SK-N-MC (cell line): Measurements from ENCODE around the gene EID2.

Experiments
- DNase-seq: peaks from one replicate; pipeline ENCODE4 v3.0.0-alpha.2; 2011; ENCODE audit warnings: low read depth, low spot score
- H3K27ac ChIP-seq: fragments of 200-600 bp; sonication (generic); 2 replicates; pipeline ENCODE4 v1.5.1; 2016; ENCODE audit warnings: mixed run types
- H3K36me3 ChIP-seq: fragments of 200-600 bp; sonication (generic); 2 replicates; pipeline ENCODE4 v1.6.1; 2017; ENCODE audit warnings: antibody characterized with exemption, low read length, mixed read lengths; ENCODE audit not compliant: insufficient read depth
- H3K4me3 ChIP-seq: fragments of 200-600 bp; sonication (generic); 2 replicates; pipeline ENCODE4 v1.5.1; 2016
- H3K9ac ChIP-seq: fragments of 200-600 bp; sonication (generic); 2 replicates; pipeline ENCODE4 v1.8.0; 2017; ENCODE audit warnings: mixed run types, mixed read lengths; ENCODE audit not compliant: insufficient read length
- H3K9me3 ChIP-seq: fragments of 200-600 bp; sonication (generic); 2 replicates; pipeline ENCODE4 v1.6.1; 2017; ENCODE audit warnings: low read depth, mild to moderate bottlenecking, antibody characterized with exemption, low read length, moderate library complexity, mixed read lengths
- EZH2 ChIP-seq: fragments of 200-600 bp; sonication (generic); IDR thresholded peaks from one replicate; pipeline ENCODE4 v1.6.1; 2017; ENCODE audit warnings: antibody characterized with exemption
- FOXP2 ChIP-seq: optimal IDR thresholded peaks from 2 replicates; pipeline ENCODE3; 2011; ENCODE audit warnings: mild to moderate bottlenecking, moderate library complexity; ENCODE audit not compliant: insufficient read depth; ENCODE audit errors: extremely low read length, control extremely low read depth
- POLR2AphosphoS5 ChIP-seq: IDR thresholded peaks from 2 replicates; pipeline ENCODE4 v1.6.1; 2012; ENCODE audit warnings: mild to moderate bottlenecking, low read depth, low read length, borderline replicate concordance

Gene EID2

GRCh38 chr19:39557811-39558623, 18.1 kb upstream of the EID2 start:
- Histone ChIP-seq H3K27ac (no peak overlapping the region), H3K9ac (no peak overlapping the region), H3K4me3 (no peak overlapping the region), H3K9me3 (no peaks in the 10 kb centered on the region), H3K36me3 (no peaks in the 10 kb centered on the region)
- DNase-seq, result no peak
- no peak for TF ChIP-seq POLR2AphosphoS5
- no peak for TF ChIP-seq FOXP2
- no peak for TF ChIP-seq EZH2

GRCh38 chr19:39555883-39556282, 15.9 kb upstream of the EID2 start:
- Histone ChIP-seq H3K27ac (no peak overlapping the region), H3K9ac (no peak overlapping the region), H3K36me3 (no peaks in the 10 kb centered on the region), H3K9me3 (no peaks in the 10 kb centered on the region), H3K4me3 (no peak overlapping the region)
- DNase-seq, result no peak
- TF ChIP-seq POLR2AphosphoS5, result no peak
- TF ChIP-seq EZH2, result no peak
- TF ChIP-seq FOXP2, result no peak

DNA sequence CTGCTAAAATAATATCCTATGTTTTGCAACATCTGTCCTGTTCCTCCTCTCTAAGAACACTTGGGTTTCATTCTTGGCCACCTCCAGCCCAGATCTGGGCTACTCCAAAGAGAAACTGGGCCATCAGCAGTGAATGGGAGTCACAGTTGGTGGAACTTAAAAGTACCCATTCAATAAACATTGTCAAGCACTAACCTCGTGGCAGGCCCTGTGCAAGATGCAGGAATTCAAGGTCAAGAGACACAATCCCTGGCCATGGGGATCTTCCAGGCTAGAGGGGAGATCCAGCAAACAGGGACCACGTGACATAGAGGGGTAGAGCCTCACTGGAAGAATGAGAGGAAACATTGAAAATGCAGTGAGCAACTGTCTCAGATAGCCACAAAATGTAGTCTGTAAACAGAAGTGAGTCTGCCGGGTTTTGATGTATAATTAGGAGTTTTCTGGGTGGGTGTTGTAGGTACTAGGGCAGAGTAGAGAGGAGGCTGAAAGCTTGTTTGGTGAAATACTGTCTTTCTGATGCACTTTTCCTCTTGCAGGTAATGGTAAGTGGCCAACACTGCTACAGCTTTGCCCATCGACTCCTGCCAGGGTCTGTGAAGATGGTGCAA, 14.8 kb upstream of the EID2 start:
- Histone ChIP-seq H3K27ac (no peak overlapping the region), H3K4me3 (no peak overlapping the region), H3K9me3 (no peaks in the 10 kb centered on the region), H3K36me3 (no peaks in the 10 kb centered on the region), H3K9ac (no peak overlapping the region)
- no peak for DNase-seq
- TF ChIP-seq POLR2AphosphoS5 (no peak), FOXP2 (no peak), EZH2 (no peak)

- TF ChIP-seq FOXP2 (no peak), POLR2AphosphoS5 (no peak), EZH2 (no peak)
- H3K27ac ChIP-seq, result no peak overlapping the region
- H3K4me3 ChIP-seq, result no peak overlapping the region
- DNase-seq, result no peak
- no peak overlapping the region for H3K9ac ChIP-seq
- H3K36me3 ChIP-seq, result no peaks in the 10 kb centered on the region
- H3K9me3 ChIP-seq, result no peaks in the 10 kb centered on the region
These were observed 13.2 kb upstream of the EID2 start for GRCh38 chr19:39553082-39553652.

- H3K27ac ChIP-seq, result no peak overlapping the region
- no peaks in the 10 kb centered on the region for H3K36me3 ChIP-seq
- no peak for DNase-seq
- H3K4me3 ChIP-seq, result no peak overlapping the region
- TF ChIP-seq FOXP2 (no peak), EZH2 (no peak), POLR2AphosphoS5 (no peak)
- H3K9me3 ChIP-seq, result no peaks in the 10 kb centered on the region
- H3K9ac ChIP-seq, result no peak overlapping the region
These were observed 10.2 kb upstream of the EID2 start for GRCh38 chr19:39550197-39550596.

GRCh38 chr19:39546599-39546998, 6.6 kb upstream of the EID2 start:
- Histone ChIP-seq H3K9ac (no peak overlapping the region), H3K4me3 (no peak overlapping the region), H3K9me3 (no peaks in the 10 kb centered on the region), H3K27ac (no peak overlapping the region), H3K36me3 (no peaks in the 10 kb centered on the region)
- no peak for TF ChIP-seq POLR2AphosphoS5
- TF ChIP-seq EZH2, result no peak
- DNase-seq, result no peak

GRCh38 chr19:39544911-39545310, 5.0 kb upstream of the EID2 start:
- no peak for DNase-seq
- Histone ChIP-seq H3K27ac (no peak overlapping the region), H3K9ac (no peak overlapping the region), H3K4me3 (no peak overlapping the region), H3K36me3 (no peaks in the 10 kb centered on the region), H3K9me3 (no peaks in the 10 kb centered on the region)
- TF ChIP-seq FOXP2 (no peak), POLR2AphosphoS5 (no peak), EZH2 (no peak)

- Histone ChIP-seq H3K36me3 (no peaks in the 10 kb centered on the region), H3K27ac (no peak overlapping the region), H3K9me3 (no peaks in the 10 kb centered on the region), H3K4me3 (no peak overlapping the region), H3K9ac (no peak overlapping the region)
- TF ChIP-seq FOXP2, result no peak
- TF ChIP-seq POLR2AphosphoS5, result no peak
- no peak for TF ChIP-seq EZH2
- DNase-seq, result no peak
These were observed 4.4 kb upstream of the EID2 start for GRCh38 chr19:39544226-39544903.

- H3K9me3 ChIP-seq, result no peaks in the 10 kb centered on the region
- H3K36me3 ChIP-seq, result no peaks in the 10 kb centered on the region
- H3K9ac ChIP-seq, result no peak overlapping the region
- no peak overlapping the region for H3K27ac ChIP-seq
- DNase-seq, result no peak
- no peak for TF ChIP-seq POLR2AphosphoS5
- TF ChIP-seq EZH2, result no peak
- no peak for TF ChIP-seq FOXP2
- H3K4me3 ChIP-seq, result no peak overlapping the region
These were observed 3.5 kb upstream of the EID2 start for GRCh38 chr19:39543477-39543857.
